Keratinocyte (primary cell): ENCODE measurements around the gene MRC2. TPM values are rescaled to one million over a fixed set of nuclear protein-coding genes. Genes with fewer than 3 reads are reported as not detected.
"Not testable (repeated sequence)": the region's sequence is repeated elsewhere in the genome, so short reads cannot be mapped to it uniquely, and the experiment has no call there.

Experiments used
- DNase-seq: peaks from one replicate; pipeline ENCODE4 v3.0.0-alpha.2; 2011; ENCODE audit warnings: low read depth, missing footprints, low spot score
- FAIRE-seq: peaks from 2 replicates; lab custom pipeline; 2011; peaks lifted over from hg19 to GRCh38; lab: Jason Lieb, UNC
- H2AFZ ChIP-seq: 2 replicates; pipeline ENCODE4 v1.6.0; 2012; ENCODE audit warnings: low read length, control low read depth, inconsistent platforms; ENCODE audit not compliant: control insufficient read depth
- H3K27ac ChIP-seq: 2 replicates; pipeline ENCODE4 v1.5.1; 2011; ENCODE audit warnings: low read length; ENCODE audit not compliant: control insufficient read depth, insufficient read depth
- H3K27me3 ChIP-seq: 3 replicates; pipeline ENCODE4 v1.6.0; 2011; ENCODE audit warnings: low read length; ENCODE audit not compliant: control insufficient read depth, insufficient read depth; ENCODE audit errors: extremely low read depth
- H3K36me3 ChIP-seq, 2 experiments: 2 replicates in 1 of 2; 3 replicates in 1 of 2; pipeline ENCODE4 v1.5.1; 2011; ENCODE audit warnings: low read length in 2 of 2, mild to moderate bottlenecking in 1 of 2; ENCODE audit not compliant: control insufficient read depth in 2 of 2, insufficient read depth in 2 of 2; ENCODE audit errors: extremely low read depth in 1 of 2
- H3K4me1 ChIP-seq: 3 replicates; pipeline ENCODE4 v1.5.1; 2011; ENCODE audit warnings: low read length; ENCODE audit not compliant: control insufficient read depth, insufficient read depth; ENCODE audit errors: extremely low read depth
- H3K4me2 ChIP-seq: 3 replicates; pipeline ENCODE4 v1.6.0; 2011; ENCODE audit warnings: low read depth, low read length; ENCODE audit not compliant: control insufficient read depth, insufficient read depth; ENCODE audit errors: extremely low read depth
- H3K4me3 ChIP-seq, 3 experiments: fragments of 200-600 bp in 1 of 3; sonication (generic) in 1 of 3; 2 replicates in 2 of 3; 3 replicates in 1 of 3; pipeline ENCODE4 v1.5.1; 2011 to 2016; ENCODE audit warnings: low read length in 3 of 3, mild to moderate bottlenecking in 3 of 3, control low read depth in 2 of 3, inconsistent platforms in 1 of 3, low read depth in 1 of 3, mixed read lengths in 1 of 3, mixed run types in 1 of 3, moderate library complexity in 1 of 3; ENCODE audit not compliant: control insufficient read depth in 2 of 3, insufficient read depth in 2 of 3; ENCODE audit errors: extremely low read depth in 1 of 3
- H3K79me2 ChIP-seq: 2 replicates; pipeline ENCODE4 v1.6.0; 2012; ENCODE audit warnings: low read length; ENCODE audit not compliant: control insufficient read depth, insufficient read depth
- H3K9ac ChIP-seq: 3 replicates; pipeline ENCODE4 v1.6.0; 2011; ENCODE audit warnings: low read length; ENCODE audit not compliant: control insufficient read depth, insufficient read depth; ENCODE audit errors: extremely low read depth
- H3K9me1 ChIP-seq: 3 replicates; pipeline ENCODE4 v1.6.0; 2011; ENCODE audit warnings: low read length; ENCODE audit not compliant: control insufficient read depth, insufficient read depth; ENCODE audit errors: extremely low read depth
- H3K9me3 ChIP-seq: 2 replicates; pipeline ENCODE4 v1.5.1; 2012; ENCODE audit warnings: low read depth, low read length; ENCODE audit not compliant: control insufficient read depth
- H4K20me1 ChIP-seq: 3 replicates; pipeline ENCODE4 v1.6.0; 2011; ENCODE audit warnings: low read length; ENCODE audit not compliant: control insufficient read depth, insufficient read depth; ENCODE audit errors: extremely low read depth
- CTCF ChIP-seq, 3 experiments: IDR thresholded peaks in 1 of 3; conservative IDR thresholded peaks in 1 of 3; optimal IDR thresholded peaks in 1 of 3; 2 replicates in 2 of 3; 3 replicates in 1 of 3; pipeline versions ENCODE3 to v1.5.1; 2011; ENCODE audit warnings: low read length in 3 of 3, mild to moderate bottlenecking in 3 of 3, moderate library complexity in 2 of 3, control low read depth in 1 of 3, inconsistent platforms in 1 of 3; ENCODE audit not compliant: insufficient read depth in 2 of 3; ENCODE audit errors: extremely low read depth in 1 of 3
- EZH2 ChIP-seq: IDR thresholded peaks from one replicate; pipeline ENCODE4 v1.6.1; 2012; ENCODE audit warnings: inconsistent platforms, mild to moderate bottlenecking, low read length, moderate library complexity
- dilution Hi-C: fragments of 300-500 bp; cut with MboI; formaldehyde crosslinking; loops from one replicate; pipeline ENCODE4 v1.7.0; 2020; ENCODE audit warnings: low sequenced_read_pairs; ENCODE audit not compliant: extremely low pct_ligation_motif_present
- polyA plus RNA-seq, 5 experiments: library from polyadenylated mRNA; depleted of rRNA in 3 of 5; stranded (reverse) in 3 of 5; stranded (forward) in 1 of 5; unstranded in 1 of 5; fragments of >200 nt; gene quantifications; 1 replicate in 1 of 5; 2 replicates in 3 of 5; 3 replicates in 1 of 5; pipeline versions ENCODE4 v1.2.1 to v1.2.3, GENCODE V29; 2011 to 2012; ENCODE audit warnings: missing spikeins in 2 of 5, low read depth in 1 of 5, low replicate concordance in 1 of 5

The MRC2 gene
- polyA plus RNA-seq, 1 donor (not counting 4 experiments of a cell fraction or from before 2014, with no cell fraction given): 14.0 TPM

- Histone ChIP-seq H3K36me3 (peaks cover 13 to 17% of the 10 kb centered on the region in 2 experiments), H2AFZ (no peak overlapping the region), H3K9me1 (no peaks in the 10 kb centered on the region), H3K4me3 (no peak overlapping the region), H3K9me3 (no peaks in the 10 kb centered on the region), H3K4me2 (no peak overlapping the region), H3K9ac (no peak overlapping the region), H3K79me2 (no peaks in the 10 kb centered on the region), H3K27me3 (no peaks in the 10 kb centered on the region), H3K4me1 (peaks cover 4% of the 10 kb centered on the region), H3K27ac (no peak overlapping the region), H4K20me1 (peaks cover 5% of the 10 kb centered on the region)
- no peak for DNase-seq
- FAIRE-seq: no peak
- TF ChIP-seq EZH2 (no peak), CTCF (optimal IDR thresholded peaks at IDR 0.05 in 1 of 3, IDR thresholded peaks at IDR 0.05 in 1 of 3, conservative IDR thresholded peaks at IDR 0.05 in 1 of 3; ENCODE audit: extremely low read depth in 1 of 3, insufficient read depth in 2 of 3, low read length in 3 of 3) (no peak)
- dilution Hi-C loops: no loop called here
Measured at GRCh38 chr17:62588109-62588508, 39.4 kb upstream of the MRC2 start.

- peaks cover 4% of the 10 kb centered on the region for H3K4me1 ChIP-seq
- no peak for TF ChIP-seq CTCF (optimal IDR thresholded peaks at IDR 0.05 in 1 of 3, IDR thresholded peaks at IDR 0.05 in 1 of 3, conservative IDR thresholded peaks at IDR 0.05 in 1 of 3; ENCODE audit: extremely low read depth in 1 of 3, insufficient read depth in 2 of 3, low read length in 3 of 3)
- no peak for TF ChIP-seq EZH2
- H4K20me1 ChIP-seq: peaks cover 5% of the 10 kb centered on the region
- no peaks in the 10 kb centered on the region for H3K9me1 ChIP-seq
- no peak overlapping the region for H3K9ac ChIP-seq
- FAIRE-seq: no peak
- no peak overlapping the region for H3K27ac ChIP-seq
- dilution Hi-C loops: no loop called here
- peaks cover 15% of the 10 kb centered on the region in 2 experiments for H3K36me3 ChIP-seq
- no peaks in the 10 kb centered on the region for H3K79me2 ChIP-seq
- no peak overlapping the region for H2AFZ ChIP-seq
- H3K4me2 ChIP-seq: no peak overlapping the region
- no peak overlapping the region for H3K4me3 ChIP-seq
- H3K27me3 ChIP-seq: no peaks in the 10 kb centered on the region
- DNase-seq: no peak
- H3K9me3 ChIP-seq: no peaks in the 10 kb centered on the region
Measured at GRCh38 chr17:62591333-62591732, 36.1 kb upstream of the MRC2 start.

GRCh38 chr17:62591822-62592221, 35.6 kb upstream of the MRC2 start:
- H3K9me3 ChIP-seq, H3K27ac ChIP-seq, H2AFZ ChIP-seq, H3K9ac ChIP-seq, DNase-seq, H4K20me1 ChIP-seq, H3K9me1 ChIP-seq, H3K27me3 ChIP-seq, H3K79me2 ChIP-seq, H3K4me3 ChIP-seq, H3K4me2 ChIP-seq, H3K4me1 ChIP-seq, FAIRE-seq, dilution Hi-C loops: not testable (repeated sequence)
- peaks cover 13 to 16% of the 10 kb centered on the region in 2 experiments for H3K36me3 ChIP-seq
